GM10266 (cell line): ENCODE results near the gene CCDC82.

Source experiments
- DNase-seq: peaks from one replicate; pipeline ENCODE4 v3.0.0; 2012; ENCODE audit errors: extremely low spot score
- CTCF ChIP-seq: IDR thresholded peaks from 2 replicates; pipeline ENCODE4 v1.5.1; 2012; ENCODE audit warnings: mild to moderate bottlenecking, low read depth; ENCODE audit not compliant: control insufficient read depth, insufficient read depth; ENCODE audit errors: missing control alignments

Gene CCDC82

GRCh38 chr11:96361778-96362177 is 27.9 kb downstream of the CCDC82 start:
- no peak for TF ChIP-seq CTCF
- no peak for DNase-seq

- TF ChIP-seq CTCF: no peak
- DNase-seq: no peak
Observed at GRCh38 chr11:96358321-96358720, 31.4 kb downstream of the CCDC82 start.

- DNase-seq: peak; percentile 26
- no peak for TF ChIP-seq CTCF
Observed at GRCh38 chr11:96357794-96358193, 31.9 kb downstream of the CCDC82 start.

- TF ChIP-seq CTCF: no peak
Observed at GRCh38 chr11:96356848-96357247, 32.9 kb downstream of the CCDC82 start.

GRCh38 chr11:96342961-96343711 is 46.6 kb downstream of the CCDC82 start, which contains the start of gene MAML2:
TSS of gene MAML2 (minus strand) at chr11:96343195. CDS start at chr11:96341895, 1,300 bp downstream.
- DNase-seq: peak; percentile 87
- peak; percentile 93 for TF ChIP-seq CTCF

More at GRCh38 chr11:96356848-96357247, 32.9 kb downstream of the CCDC82 start:
- DNase-seq: no peak

- DNase-seq: no peak
- TF ChIP-seq CTCF: no peak
Observed at GRCh38 chr11:96342014-96342960, 47.4 kb downstream of the CCDC82 start.
